ENCODE data around the gene MYRF. TPM values are rescaled to one million over a fixed set of nuclear protein-coding genes. Genes with fewer than 3 reads are reported as not detected.

The MYRF gene
- total and polyA plus RNA-seq, 2 of the 13 experiments (the other 11 are each of a cell fraction or from before 2014, with no cell fraction given): 10.2 to 25.9 TPM

GRCh38 chr11:61816736-61817455 lies 64.5 kb downstream of the MYRF start, which contains the start of gene FADS1 (continued):
- TF ChIP-seq HES4 (CRISPR knock-in tag; IDR thresholded peaks at IDR 0.05; ENCODE audit: borderline replicate concordance): no peak; the same call in 1 of the 2 replicates
- TF ChIP-seq BHLHE40 (IDR thresholded peaks at IDR 0.05; ENCODE audit: low read length): no peak
- peak; percentile 85 for TF ChIP-seq SKI (IDR thresholded peaks at IDR 0.05; ENCODE audit: partially characterized antibody)
- no peak for TF ChIP-seq NFIB (CRISPR knock-in tag; IDR thresholded peaks at IDR 0.05; ENCODE audit: borderline replicate concordance)
- TF ChIP-seq NR2F6 (IDR thresholded peaks at IDR 0.05): no peak
- TF ChIP-seq NR2F6 (CRISPR knock-in tag; IDR thresholded peaks at IDR 0.05): peak; percentile 47; the same call in 1 of the 2 replicates
- TF ChIP-seq ZNF205 (CRISPR knock-in tag; IDR thresholded peaks at IDR 0.05): peak; percentile 80; the same call in 1 of the 2 replicates
- no peak for TF ChIP-seq RORA (CRISPR knock-in tag; IDR thresholded peaks at IDR 0.05)
- TF ChIP-seq FOXM1 (CRISPR knock-in tag; IDR thresholded peaks at IDR 0.05): no peak
- TF ChIP-seq THRA (CRISPR knock-in tag; IDR thresholded peaks at IDR 0.05; ENCODE audit: borderline replicate concordance): peak; percentile 67
- peak; percentile 74; the same call in 1 of the 2 replicates for TF ChIP-seq CENPT (CRISPR knock-in tag; IDR thresholded peaks at IDR 0.05; ENCODE audit: low read depth)
- TF ChIP-seq ZNF24 (IDR thresholded peaks at IDR 0.05): 0 out of 2 replicates have a peak, but pooled peaks have one; percentile 12
- no peak for TF ChIP-seq CENPX (CRISPR knock-in tag; IDR thresholded peaks at IDR 0.05)
- TF ChIP-seq ZNF572 (CRISPR knock-in tag; IDR thresholded peaks at IDR 0.05): no peak
- TF ChIP-seq PPARG (CRISPR knock-in tag; conservative IDR thresholded peaks at IDR 0.05): peak; percentile 53
- peak; percentile 89 for TF ChIP-seq SAP130 (CRISPR knock-in tag; IDR thresholded peaks at IDR 0.05; ENCODE audit: low read depth)
- no peak for TF ChIP-seq SNAPC2 (CRISPR knock-in tag; IDR thresholded peaks at IDR 0.05)
- peak; percentile 77 for TF ChIP-seq ATF2 (CRISPR knock-in tag; IDR thresholded peaks at IDR 0.05)
- TF ChIP-seq KLF13 (CRISPR knock-in tag; IDR thresholded peaks at IDR 0.05): no peak
- no peak for TF ChIP-seq PHB2 (IDR thresholded peaks at IDR 0.05; ENCODE audit: partially characterized antibody)
- peak; percentile 91 for TF ChIP-seq ZNF709 (CRISPR knock-in tag; IDR thresholded peaks at IDR 0.05)
- TF ChIP-seq REPIN1 (CRISPR knock-in tag; IDR thresholded peaks at IDR 0.05; ENCODE audit: borderline replicate concordance, low read depth): peak; percentile 82; the same call in 1 of the 2 replicates
- TF ChIP-seq ZNF639 (CRISPR knock-in tag; conservative IDR thresholded peaks at IDR 0.05): peak; percentile 56; the same call in 1 of the 2 replicates

All from HepG2 (cell line).